GM21737 (cell line): ENCODE results near the gene SMC6.

Source experiments
- ATAC-seq: cut with Tn5 transposase; IDR thresholded peaks from one replicate; pipeline ENCODE4 v1.9.1; 2021; ENCODE audit warnings: mild to moderate bottlenecking, moderate library complexity; ENCODE audit not compliant: unreplicated experiment

Gene SMC6, protein sequence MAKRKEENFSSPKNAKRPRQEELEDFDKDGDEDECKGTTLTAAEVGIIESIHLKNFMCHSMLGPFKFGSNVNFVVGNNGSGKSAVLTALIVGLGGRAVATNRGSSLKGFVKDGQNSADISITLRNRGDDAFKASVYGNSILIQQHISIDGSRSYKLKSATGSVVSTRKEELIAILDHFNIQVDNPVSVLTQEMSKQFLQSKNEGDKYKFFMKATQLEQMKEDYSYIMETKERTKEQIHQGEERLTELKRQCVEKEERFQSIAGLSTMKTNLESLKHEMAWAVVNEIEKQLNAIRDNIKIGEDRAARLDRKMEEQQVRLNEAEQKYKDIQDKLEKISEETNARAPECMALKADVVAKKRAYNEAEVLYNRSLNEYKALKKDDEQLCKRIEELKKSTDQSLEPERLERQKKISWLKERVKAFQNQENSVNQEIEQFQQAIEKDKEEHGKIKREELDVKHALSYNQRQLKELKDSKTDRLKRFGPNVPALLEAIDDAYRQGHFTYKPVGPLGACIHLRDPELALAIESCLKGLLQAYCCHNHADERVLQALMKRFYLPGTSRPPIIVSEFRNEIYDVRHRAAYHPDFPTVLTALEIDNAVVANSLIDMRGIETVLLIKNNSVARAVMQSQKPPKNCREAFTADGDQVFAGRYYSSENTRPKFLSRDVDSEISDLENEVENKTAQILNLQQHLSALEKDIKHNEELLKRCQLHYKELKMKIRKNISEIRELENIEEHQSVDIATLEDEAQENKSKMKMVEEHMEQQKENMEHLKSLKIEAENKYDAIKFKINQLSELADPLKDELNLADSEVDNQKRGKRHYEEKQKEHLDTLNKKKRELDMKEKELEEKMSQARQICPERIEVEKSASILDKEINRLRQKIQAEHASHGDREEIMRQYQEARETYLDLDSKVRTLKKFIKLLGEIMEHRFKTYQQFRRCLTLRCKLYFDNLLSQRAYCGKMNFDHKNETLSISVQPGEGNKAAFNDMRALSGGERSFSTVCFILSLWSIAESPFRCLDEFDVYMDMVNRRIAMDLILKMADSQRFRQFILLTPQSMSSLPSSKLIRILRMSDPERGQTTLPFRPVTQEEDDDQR

DNA sequence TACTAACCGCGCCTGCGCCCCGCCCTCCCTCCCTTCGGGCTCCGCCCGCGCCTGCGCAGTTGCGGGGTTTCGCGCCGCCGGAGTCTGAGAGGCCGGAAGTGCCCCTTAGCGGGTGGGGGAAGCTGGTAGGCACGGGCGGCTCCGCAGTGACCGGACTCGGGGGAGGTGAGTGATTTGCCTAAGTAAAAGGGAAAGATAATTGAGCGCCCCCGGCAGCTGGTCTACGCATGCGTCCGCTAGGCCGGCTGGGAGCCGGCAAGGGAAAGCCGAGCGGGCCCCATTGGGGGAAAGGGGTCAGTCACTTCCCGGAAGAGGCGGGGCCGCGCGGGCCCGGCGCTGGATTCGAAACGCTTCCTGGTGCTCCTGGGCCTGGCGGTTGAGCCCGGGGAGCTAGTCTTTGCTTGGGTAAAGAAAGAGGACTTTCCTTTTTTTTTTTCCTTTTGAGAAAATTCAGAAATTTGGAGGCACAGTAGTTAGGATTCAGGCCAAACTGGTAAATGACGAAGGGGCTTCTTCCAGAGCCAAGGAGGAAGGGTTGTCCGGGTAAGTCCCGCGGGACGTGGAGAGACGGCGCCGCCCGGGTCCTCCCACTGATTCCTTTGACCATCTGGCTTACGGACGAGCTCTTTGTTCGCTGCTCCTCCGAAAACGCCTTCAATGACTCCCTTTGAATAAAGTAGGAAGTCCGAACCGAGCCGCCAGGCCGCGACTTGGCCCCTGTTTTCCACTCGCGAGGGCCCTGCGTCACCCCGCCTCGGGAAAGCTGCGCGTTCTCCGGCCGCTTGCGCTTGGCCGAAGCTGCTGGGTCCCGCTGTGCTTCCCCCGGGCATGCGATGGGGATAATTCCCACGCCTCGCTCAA lies at the start of gene SMC6, which contains the start of gene GEN1:
TSS of gene SMC6 (minus strand) at position 8 of the 861 bp plus-strand sequence. CDS start 7,864 bp downstream, outside the sequence.
TSS of gene GEN1 (plus strand) at position 336 of the 861 bp plus-strand sequence. CDS start 5,806 bp downstream, outside the sequence.
- ATAC-seq: peak; percentile 67

DNA sequence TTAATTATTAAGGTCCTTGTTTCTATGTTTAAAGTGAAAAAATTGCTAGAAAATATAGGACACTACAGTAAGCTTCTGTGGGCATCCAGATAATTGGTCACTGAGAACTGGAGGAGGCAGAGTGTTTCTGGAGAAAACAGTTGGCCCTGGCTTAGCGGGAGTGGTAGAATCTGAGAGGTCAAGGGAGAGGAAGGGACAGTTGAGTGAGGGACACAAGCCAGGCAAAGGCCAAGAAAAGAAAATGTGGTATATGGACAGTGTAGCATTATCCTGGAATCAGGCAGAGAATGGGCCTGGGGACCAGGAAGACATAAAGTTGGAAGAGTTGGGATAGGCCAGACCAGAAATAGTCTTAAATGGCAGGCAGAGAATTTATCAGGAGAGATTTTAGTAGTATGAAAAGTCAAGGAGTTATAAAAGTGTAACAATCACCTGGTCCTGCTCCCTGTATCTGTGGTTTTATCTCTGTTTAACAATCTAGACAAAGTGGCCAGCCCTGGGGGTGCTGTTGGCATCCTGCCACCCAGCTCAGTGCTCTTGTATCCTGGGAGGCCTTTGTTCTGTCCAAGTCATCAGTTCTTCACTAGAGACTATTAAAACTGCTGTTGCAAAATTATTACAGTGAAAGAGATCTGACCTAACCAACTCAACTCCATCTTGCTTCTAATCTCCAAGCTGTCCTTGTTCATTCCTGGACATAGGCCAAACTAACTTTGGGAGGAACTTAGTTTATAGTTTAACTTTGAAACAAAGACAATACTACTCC lies 47.3 kb upstream of the SMC6 start:
- no peak for ATAC-seq

DNA sequence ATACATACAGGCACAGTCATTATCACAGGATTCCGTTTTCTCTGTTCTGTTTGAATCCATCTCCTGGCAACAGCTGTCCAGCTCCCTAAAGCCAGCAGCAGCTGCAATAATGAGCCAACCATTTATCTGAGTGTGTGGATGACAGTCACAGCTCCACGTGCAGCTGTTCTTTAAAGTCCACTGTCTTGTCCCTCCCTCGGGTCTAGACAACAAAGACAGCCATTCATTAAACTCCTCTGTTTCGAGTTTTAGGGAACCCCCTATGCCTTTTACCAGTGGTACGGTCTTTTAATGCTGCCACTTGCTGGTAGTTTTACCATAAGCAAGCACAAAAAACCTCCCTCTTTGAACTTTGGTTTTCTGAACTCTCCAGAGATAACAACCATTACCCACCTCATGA lies 46.6 kb upstream of the SMC6 start:
- no peak for ATAC-seq

DNA sequence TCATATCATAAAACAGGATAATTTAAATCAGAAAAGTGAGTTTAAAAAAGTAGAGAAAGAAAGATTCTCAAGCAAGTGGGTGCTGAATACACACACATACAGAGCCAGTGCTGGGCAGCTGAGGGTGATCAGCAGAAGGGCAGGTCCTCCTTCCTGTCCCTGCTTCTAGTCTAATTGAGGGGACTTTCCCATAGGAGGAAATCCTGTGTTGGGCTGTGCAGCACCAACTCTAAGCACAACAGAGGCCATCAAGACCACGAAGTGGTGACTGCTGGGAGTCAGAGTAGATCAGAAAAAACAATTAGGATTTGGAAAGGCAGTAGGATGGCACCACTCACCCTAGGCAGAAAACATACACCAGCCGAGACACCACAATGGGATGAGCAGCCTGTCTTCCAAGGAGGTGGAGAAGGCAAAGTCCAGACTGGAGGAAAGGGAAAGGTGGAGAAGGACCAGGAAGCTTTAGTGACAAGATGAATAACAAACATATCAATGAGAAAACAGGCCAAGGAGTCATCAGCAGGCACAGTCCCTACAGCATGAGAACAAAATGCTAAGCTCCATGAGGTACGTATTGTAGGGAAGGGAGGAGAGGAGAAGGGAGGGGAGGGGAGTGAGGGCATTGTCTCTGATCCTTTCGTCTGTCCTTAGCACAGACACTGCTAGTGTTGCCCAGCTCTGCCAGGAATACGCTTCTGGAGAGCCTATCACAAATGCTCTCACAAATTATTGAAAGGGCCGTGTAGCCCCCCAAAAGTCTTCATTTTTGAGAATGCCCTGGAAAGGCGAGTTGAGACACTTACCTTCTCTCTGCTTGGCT lies 45.9 kb upstream of the SMC6 start:
- ATAC-seq: no peak

DNA sequence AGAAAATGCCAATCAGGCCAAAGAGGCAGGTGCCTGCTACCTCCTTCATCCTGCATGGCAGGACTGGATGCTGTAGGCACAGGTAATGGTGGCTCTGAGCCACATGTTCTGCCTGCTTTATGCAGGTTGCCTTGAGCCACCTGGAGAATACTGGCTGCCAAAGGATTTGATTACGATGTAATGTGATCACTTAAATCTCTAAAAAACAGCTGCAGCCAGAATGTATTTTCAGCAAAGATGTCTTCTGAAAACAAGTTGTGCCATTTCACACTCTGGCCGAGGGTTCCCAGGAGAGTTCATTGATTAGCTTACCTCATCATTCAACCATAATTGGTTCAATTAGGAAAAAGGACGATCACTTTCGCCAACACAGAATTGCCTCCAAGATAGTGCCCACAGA lies 44.7 kb upstream of the SMC6 start:
- ATAC-seq: no peak

DNA sequence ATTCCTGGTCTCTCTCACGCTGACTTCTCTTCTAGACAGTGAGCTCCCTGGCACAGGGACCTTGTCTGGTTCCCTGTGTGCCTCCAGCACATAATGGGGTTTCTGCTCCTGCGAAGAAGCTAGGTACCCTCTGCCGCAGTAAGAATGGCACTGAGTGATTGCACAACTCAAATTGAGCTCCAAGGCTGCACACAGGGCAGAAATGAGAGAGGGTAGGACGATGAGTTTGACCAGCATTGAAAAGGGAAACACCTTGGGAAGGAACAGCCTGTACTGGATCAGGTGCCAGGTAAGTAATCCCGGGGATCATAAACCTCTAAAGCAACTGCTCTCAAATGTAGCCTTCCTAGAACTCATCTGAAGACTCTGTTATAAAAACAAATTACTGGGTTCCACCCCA lies 41.7 kb upstream of the SMC6 start:
- ATAC-seq: no peak

DNA sequence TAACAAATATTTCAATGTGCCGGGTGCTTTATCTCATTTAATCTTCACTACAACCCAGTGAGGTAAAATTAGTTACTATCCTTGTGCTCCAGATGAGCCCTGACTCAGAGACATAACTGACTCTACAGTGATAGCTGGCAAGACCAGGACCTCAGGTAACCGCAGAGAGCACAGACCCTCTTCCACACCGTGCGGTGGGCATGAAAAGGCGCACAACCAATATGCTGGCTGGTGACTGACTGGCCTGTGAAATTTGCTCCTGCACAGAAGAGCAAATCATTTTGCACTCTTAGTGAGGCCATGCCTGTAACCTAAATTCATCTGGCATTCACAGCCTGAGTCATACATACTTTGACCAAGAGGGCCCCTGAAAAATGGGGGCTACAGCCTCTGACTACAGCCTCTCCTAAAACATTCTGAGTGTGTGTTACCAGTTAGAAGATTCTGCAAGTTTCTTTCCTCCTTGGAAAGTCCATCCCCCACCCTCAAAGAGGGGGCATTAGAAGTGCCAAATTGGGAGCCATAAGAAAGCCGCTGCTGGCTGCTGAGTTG lies 40.3 kb upstream of the SMC6 start:
- no peak for ATAC-seq

DNA sequence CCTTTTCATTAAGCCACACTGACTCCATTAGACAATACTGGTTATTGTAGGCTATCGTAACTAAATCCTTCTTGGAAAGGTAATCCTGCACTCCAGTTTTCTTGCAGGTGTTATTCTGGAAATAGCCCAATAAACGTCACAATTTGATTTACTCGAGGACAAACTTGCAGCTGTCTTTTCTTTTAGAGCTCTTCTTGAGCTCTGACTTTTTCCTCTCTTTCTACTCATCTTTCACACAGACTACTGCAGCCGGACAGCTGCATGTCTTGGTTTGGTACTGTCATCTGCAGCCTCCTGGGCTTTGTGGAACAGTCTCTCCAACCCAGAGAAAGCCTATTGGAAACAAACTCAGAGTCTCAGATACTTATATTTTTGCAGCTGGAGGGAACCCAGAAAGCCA lies 39.7 kb upstream of the SMC6 start:
- no peak for ATAC-seq

DNA sequence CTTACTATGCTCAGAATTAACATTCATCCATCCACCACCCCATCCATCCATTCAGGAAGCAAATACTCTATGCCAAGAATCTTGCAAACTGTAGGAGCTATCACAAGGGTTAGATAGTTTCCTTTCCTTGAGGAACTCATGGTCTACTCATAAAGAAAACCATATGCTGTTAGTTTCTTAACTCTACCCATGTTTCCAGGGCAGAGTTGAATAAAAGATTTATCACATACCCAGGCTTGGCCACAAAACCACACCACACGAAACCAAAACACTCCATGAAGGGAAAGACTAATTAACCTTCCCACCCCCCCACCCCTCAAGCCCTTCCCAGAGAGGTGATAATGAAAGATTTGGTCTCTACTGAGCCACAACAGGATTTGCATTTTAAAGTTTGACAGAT lies 38.9 kb upstream of the SMC6 start:
- ATAC-seq: no peak

DNA sequence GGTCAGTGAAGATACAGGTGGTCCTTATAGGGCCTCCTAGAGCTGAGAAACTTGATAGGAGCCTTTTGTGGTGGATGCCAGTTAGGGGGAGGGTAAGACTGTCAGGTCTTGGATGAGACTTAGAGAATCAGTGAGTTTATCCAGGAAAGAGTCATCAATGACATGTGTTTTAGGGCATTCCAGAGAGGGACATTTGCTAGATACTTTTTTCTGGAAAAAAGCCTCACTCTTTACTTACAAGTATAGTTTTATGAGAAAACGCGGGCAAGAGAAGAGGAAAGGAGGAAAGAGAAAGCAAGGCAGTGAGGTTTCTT lies 38.2 kb upstream of the SMC6 start:
- no peak for ATAC-seq

DNA sequence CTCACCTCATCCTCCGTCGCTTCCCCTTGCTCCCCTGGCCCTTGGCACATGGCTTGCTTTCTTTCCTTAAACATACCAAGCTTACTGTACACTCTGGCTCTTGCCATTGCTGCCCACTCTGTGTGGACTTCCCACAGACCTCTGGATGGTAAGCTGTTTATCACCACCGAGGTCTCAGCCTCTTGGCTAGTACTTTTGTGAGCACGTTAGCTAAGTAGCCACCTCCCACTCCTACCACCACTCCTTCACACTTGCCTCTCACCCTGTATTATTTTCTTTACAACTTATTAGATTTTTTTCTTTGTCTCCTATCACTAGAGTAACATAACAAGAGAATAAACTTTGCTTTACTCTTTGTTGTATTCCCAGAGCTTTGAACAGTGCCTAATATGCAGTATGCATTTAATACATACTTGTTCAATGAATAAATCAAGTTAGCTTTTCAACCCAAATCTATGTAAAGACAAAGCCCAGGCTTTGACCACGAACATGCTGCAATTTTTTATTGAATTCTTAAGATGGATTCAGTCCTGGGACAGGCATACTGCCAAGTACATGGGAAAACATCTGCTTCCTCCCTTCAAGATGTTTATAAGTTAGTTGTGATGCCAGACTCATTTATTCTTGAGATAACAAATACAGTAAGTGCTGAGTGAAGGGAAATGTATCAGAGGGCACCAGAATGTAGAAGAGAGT lies 37.7 kb upstream of the SMC6 start:
- no peak for ATAC-seq

DNA sequence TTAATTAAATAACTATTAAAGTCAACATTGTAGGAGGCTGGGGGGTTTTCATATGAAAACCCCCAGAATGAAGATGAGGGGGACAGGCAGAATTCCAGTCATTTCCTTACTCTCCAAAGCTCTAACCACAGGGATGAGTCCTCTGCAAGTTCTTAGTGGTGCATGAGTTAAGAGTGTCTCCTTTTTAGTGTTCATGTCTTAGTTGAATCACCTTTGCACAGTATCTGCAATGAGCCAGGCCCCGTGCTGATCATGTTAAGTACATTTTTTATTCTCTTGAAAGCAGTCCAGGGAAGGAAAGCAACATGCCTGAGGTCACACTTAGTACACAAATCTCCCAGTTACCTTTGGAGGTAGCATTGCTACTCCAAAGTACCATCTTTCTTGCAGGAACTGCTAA lies 36.9 kb upstream of the SMC6 start:
- ATAC-seq: no peak

DNA sequence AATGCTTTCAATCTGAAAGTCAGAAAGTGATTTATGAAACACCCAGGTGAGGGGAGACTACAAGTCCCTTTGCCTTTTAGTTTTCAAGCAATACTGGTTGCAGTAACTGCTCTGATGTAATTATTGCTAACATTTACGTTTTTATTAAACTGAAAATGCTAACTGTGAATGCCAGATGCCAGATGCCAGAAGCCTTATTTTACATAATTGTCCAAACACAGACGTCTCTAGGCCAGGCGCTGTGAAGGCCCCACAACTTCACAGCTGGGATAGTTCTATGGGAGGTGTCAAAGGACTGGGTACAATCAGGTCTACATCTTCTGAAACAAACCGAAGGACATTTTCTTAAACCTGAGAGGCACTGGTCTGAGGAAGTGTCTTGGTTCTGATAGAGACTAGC lies 35.2 kb upstream of the SMC6 start:
- no peak for ATAC-seq

DNA sequence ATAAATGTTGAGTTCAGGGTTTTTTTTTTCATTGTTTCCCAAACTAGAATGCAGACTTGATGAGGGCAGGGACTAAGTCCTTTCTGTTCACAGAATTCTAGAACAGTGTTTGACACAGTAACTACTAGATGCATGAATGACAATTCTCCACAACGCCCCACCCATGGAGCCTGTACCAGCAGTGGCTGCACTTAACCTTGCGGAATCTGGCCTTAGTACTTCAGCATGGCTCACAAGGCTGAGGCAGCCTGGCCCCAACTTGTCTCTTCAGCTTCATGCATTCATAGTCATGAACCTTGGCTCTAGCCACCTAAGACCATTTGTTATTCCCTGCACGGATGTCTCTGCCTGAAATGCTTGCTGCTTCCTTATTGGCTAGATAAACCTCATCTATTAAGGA lies 33.1 kb upstream of the SMC6 start:
- no peak for ATAC-seq

DNA sequence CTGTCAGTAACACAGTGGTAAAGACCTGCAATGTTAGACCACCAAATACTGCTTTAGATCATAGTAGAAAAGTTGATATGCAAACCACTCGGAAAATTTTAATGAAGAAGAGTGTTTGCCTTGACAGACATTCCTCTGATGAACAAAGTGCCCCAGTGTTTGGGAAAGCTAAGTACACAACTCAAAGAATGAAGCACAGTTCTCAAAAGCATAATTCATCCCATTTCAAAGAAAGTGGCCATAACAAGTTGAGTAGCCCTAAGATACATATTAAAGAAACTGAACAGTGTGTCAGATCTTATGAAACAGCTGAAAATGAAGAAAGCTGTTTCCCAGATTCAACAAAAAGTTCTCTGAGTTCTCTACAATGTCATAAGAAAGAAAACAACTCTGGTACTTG lies 27.9 kb upstream of the SMC6 start:
- ATAC-seq: no peak

DNA sequence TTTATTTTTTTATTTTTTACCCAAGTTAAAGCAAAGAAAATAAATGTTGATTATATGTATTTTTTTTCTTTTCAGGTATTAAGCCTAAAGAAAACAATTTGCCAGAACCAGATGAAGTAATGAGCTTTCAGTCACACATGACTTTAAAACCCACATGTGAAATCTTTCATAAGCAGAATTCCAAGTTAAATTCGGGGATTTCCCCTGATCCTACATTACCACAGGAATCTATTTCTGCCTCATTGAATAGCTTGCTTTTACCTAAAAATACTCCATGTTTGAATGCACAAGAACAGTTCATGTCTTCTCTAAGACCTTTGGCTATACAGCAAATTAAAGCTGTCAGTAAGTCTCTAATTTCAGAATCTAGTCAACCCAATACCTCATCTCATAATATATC lies 26.9 kb upstream of the SMC6 start:
- ATAC-seq: no peak

DNA sequence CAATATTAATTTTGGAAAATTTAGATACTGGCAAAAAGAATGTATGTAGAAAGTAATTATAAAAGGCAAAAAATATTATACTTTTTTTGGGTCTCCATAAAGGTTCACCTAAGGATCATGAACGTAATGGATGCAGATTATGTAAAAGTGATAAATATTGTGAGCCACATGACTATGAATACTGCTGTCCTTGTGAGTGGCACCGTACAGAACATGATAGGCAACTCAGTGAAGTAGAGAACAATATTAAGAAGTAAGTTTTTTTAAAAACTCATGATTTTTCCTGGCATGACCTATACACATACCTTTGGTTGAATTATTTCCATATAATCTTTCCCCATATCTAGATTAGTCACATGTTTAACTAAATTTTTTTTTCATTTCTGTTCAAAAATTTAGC lies 18.9 kb upstream of the SMC6 start:
- ATAC-seq: no peak

DNA sequence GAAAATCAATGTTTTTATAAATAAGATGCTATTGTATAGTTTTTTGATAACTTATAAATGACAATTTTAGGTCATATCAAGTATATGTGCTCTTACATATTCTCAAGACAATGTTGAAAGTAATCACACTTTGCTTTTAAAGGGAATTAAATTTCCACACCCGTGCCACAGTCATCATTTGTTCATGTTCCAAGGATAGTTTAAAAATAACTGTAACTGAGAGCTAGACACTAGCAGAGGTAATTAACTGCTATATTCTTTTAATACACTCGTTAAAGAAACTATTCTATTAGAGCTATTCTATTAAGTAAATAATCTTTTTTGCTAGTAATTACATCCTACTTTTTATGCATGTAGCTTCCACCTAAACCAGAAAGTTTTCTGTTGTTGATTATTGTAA lies 18.3 kb upstream of the SMC6 start:
- no peak for ATAC-seq
